IPS DF 19.7 (cell line): Measurements from ENCODE around the gene MGRN1.

Experiments
- DNase-seq: peaks from one replicate; pipeline ENCODE4 v3.0.0-alpha.2; 2013; ENCODE audit warnings: low read depth, low spot score

Gene MGRN1

GRCh38 chr16:4624015-4624826 lies at the start of gene MGRN1:
Gene MGRN1 (plus strand): TSS chr16:4624826. CDS start chr16:4624961, 135 bp downstream.
- peak; percentile 91 for DNase-seq

GRCh38 chr16:4574919-4575705 lies 49.5 kb upstream of the MGRN1 start:
- DNase-seq: no peak

- no peak for DNase-seq
These were observed 48.6 kb upstream of the MGRN1 start for GRCh38 chr16:4576008-4576407.

- no peak for DNase-seq
These were observed 45.6 kb upstream of the MGRN1 start for GRCh38 chr16:4578961-4579530.

- no peak for DNase-seq
These were observed 44.4 kb upstream of the MGRN1 start for GRCh38 chr16:4580250-4580649.

GRCh38 chr16:4583906-4584305 lies 40.7 kb upstream of the MGRN1 start:
- no peak for DNase-seq

GRCh38 chr16:4586291-4586690 lies 38.3 kb upstream of the MGRN1 start:
- DNase-seq: no peak

GRCh38 chr16:4588386-4588785 lies 36.2 kb upstream of the MGRN1 start:
- DNase-seq: no peak

- DNase-seq: no peak
These were observed 35.7 kb upstream of the MGRN1 start for GRCh38 chr16:4588961-4589360.

GRCh38 chr16:4591191-4591590 lies 33.4 kb upstream of the MGRN1 start:
- DNase-seq: no peak

- no peak for DNase-seq
These were observed 32.7 kb upstream of the MGRN1 start for GRCh38 chr16:4591706-4592470.

GRCh38 chr16:4593086-4593485 lies 31.5 kb upstream of the MGRN1 start:
- no peak for DNase-seq

GRCh38 chr16:4594433-4595410 lies 29.9 kb upstream of the MGRN1 start:
- DNase-seq: no peak

GRCh38 chr16:4597174-4597573 lies 27.5 kb upstream of the MGRN1 start:
- DNase-seq: no peak

GRCh38 chr16:4599037-4599436 lies 25.6 kb upstream of the MGRN1 start:
- DNase-seq: no peak

GRCh38 chr16:4599545-4599944 lies 25.1 kb upstream of the MGRN1 start:
- no peak for DNase-seq

GRCh38 chr16:4601036-4601863 lies 23.4 kb upstream of the MGRN1 start:
- DNase-seq: no peak

GRCh38 chr16:4601864-4602186 lies 22.8 kb upstream of the MGRN1 start:
- DNase-seq: no peak

- DNase-seq: no peak
These were observed 22.3 kb upstream of the MGRN1 start for GRCh38 chr16:4602331-4602730.

GRCh38 chr16:4603624-4604170 lies 20.9 kb upstream of the MGRN1 start:
- DNase-seq: no peak
